GM19023 (cell line): ENCODE measurements around the gene ADAD2.

Source experiments
- ATAC-seq: cut with Tn5 transposase; IDR thresholded peaks from one replicate; pipeline ENCODE4 v1.9.1; 2021; ENCODE audit warnings: mild to moderate bottlenecking, moderate library complexity; ENCODE audit not compliant: unreplicated experiment

Gene ADAD2

DNA sequence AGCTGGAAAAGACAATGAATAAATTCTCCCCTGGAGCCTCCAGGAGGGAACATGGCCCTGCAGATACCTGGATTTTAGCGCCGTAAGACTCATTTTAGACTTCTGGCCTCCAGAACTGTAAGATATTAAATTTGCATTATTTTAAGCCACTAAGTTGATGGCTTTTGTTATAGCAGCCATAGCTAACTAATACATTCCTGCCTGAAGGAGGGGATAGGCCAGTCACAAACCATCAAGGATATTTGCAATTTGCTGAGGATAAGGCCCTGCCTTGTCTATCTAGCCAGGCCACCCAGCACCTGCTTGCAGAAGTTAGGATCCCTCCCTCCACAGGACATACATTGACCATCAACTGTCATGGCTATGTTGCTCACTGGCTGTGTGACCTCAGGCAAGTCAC, 53.8 kb downstream of the ADAD2 start:
- ATAC-seq: no peak

DNA sequence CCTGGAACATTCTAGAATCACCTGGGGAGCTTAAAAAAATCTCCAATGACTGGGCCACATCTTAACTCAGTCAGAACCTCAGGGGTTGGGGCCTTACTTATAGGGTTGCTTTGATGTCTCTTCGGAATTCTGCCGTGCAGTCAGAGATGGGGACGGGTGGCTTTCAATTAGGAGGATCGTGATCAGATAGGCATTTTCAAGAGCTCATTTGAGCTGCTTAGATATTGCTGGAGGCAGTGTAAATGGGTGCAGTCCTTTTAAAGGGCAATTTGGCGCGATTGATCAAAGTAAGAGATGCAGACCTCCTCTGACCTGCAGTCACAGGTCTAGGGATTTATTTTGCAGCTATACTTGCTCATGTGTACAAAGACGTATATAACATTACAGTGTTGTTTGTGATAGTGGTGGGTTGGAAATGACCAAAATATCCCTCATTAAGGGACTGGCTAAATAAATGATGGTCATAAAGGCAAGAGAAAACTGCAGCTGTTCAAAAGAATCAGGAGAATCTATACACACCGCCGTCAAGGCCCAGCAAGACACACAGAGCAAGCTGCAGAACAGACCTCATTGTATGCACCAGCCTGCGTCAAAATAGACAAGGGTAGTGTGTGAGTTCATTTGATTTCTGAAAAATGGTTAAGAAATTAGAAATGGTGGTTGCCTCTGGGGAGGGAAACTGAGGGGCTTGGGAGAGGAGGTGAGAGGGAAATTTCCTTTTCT, 55.2 kb downstream of the ADAD2 start:
- no peak for ATAC-seq

DNA sequence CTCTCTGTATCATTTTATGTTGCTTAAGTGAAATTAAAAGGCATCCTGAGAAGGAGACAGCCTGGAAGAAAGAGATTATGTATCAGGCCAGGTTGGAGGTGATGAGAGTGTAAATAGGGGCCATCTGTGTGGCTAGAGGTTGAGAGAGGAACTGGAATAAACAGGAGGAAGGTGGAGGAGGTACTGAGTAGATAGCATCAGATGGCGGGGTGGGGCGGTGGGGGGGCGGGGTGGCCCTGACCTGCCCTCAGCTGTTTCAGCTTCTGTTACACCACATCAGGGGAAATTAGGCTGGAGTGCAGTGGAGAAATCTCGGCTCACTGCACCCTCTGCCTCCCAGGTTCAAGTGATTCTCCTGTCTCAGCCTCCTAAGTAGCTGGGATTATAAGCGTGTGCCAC, 55.7 kb downstream of the ADAD2 start:
- no peak for ATAC-seq
